ENCODE results near the gene METTL26. TPM values are rescaled to one million over a fixed set of nuclear protein-coding genes. Genes with fewer than 3 reads are reported as not detected.

METTL26 gene
- total and polyA plus RNA-seq, 10 of the 15 experiments (the other 5 are each of a cell fraction or from before 2014, with no cell fraction given), result 5.4 to 163 (median 79.3) TPM

GRCh38 chr16:672851-673250 lies 36.7 kb upstream of the METTL26 start (continued):
- TF ChIP-seq IKZF2 (IDR thresholded peaks at IDR 0.05) (no peak), POLR2AphosphoS2 (IDR thresholded peaks at IDR 0.05; ENCODE audit: low read depth, low read length) (no peak)

DNA sequence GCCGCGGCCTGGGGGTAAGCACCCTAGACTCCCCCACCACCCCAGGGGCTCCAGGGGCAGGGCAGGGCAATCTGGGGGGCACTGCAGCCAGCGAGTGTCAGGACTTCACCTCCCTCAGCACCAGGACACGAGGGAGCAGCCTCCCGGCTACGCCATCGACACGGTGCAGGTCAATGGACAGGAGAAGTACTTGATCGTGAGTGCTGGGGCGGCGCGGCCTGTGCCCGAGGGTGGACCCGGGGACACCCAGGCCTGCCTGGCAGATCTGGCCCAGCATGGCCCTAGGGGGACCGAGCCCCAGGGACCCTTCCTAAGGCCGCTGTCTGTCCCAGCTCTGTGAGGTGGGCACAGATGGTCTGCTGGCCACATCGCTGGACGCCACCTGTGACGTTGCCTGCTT lies 36.3 kb upstream of the METTL26 start:
- Histone ChIP-seq H3K9me3 (replicated peaks; ENCODE audit: control insufficient read depth, insufficient read depth, low read length) (no peaks in the 10 kb centered on the region), H3K4me3 (no peak overlapping the region), H4K20me1 (ENCODE audit: control insufficient read depth, insufficient read depth) (no peaks in the 10 kb centered on the region; the same call in 1 of the 2 replicates), H3K4me2 (ENCODE audit: control insufficient read depth, insufficient read depth) (no peak overlapping the region), H3K27me3 (replicated peaks in 1 of 2; ENCODE audit: control insufficient read depth in 2 of 2, insufficient read depth in 2 of 2, low read length in 1 of 2) (no peaks in the 10 kb centered on the region), H3K4me1 (ENCODE audit: control insufficient read depth, insufficient read depth, low read length) (peaks cover 1% of the 10 kb centered on the region; the same call in 1 of the 2 replicates), H3K36me3 (ENCODE audit: control insufficient read depth in 2 of 2, insufficient read depth in 2 of 2, low read length in 1 of 2) (peaks cover 0 to 18% of the 10 kb centered on the region in 2 experiments; a peak in 3 of 4 replicates), H3K9ac (ENCODE audit: control insufficient read depth, insufficient read depth, low read length) (no peak overlapping the region), H3K27ac (ENCODE audit: control insufficient read depth, insufficient read depth) (no peak overlapping the region), H3K79me2 (ENCODE audit: control insufficient read depth, insufficient read depth, low read length) (peaks cover 16% of the 10 kb centered on the region), H2AFZ (ENCODE audit: control insufficient read depth, low read depth, low read length) (no peak overlapping the region)
- ATAC-seq, result no peak
- in situ Hi-C loops (cut with MboI), result no loop called here
- intact Hi-C loops (cut with micrococcal nuclease; ENCODE audit: unreplicated experiment), result no loop called here
- ChIA-PET CTCF (no interaction called here), POLR2A (no interaction called here), SMC1A (ENCODE audit: uncharacterized antibody, unreplicated experiment) (no interaction called here), RAD21 (ENCODE audit: unreplicated experiment) (no interaction called here)
- no peak for DNase-seq (ENCODE audit: low read depth, low spot score)
- FAIRE-seq, result no peak
- WGBS (ENCODE audit: insufficient coverage, insufficient replicate concordance, low lambda C conversion rate, missing lambda C conversion rate), result 97% methylated on average over 19 of the region's 19 CpGs
- TF ChIP-seq, protein P1, sequence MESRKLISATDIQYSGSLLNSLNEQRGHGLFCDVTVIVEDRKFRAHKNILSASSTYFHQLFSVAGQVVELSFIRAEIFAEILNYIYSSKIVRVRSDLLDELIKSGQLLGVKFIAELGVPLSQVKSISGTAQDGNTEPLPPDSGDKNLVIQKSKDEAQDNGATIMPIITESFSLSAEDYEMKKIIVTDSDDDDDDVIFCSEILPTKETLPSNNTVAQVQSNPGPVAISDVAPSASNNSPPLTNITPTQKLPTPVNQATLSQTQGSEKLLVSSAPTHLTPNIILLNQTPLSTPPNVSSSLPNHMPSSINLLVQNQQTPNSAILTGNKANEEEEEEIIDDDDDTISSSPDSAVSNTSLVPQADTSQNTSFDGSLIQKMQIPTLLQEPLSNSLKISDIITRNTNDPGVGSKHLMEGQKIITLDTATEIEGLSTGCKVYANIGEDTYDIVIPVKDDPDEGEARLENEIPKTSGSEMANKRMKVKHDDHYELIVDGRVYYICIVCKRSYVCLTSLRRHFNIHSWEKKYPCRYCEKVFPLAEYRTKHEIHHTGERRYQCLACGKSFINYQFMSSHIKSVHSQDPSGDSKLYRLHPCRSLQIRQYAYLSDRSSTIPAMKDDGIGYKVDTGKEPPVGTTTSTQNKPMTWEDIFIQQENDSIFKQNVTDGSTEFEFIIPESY (IDR thresholded peaks at IDR 0.05), result no peak
- peak; percentile 39; the same call in 1 of the 2 replicates for TF ChIP-seq POLR2A (IDR thresholded peaks at IDR 0.05; ENCODE audit: low read depth, low read length)
- BruUV-seq (replicated peaks), result no TSS peak

Data from GM12878 (cell line).